NCI-H1436 treated with DMSO at 0.1 percent for 48 hours (cell line): ENCODE measurements around the gene ARHGEF26.

Experiments used
- DNase-seq: peaks from one replicate; lab custom pipeline; 2025; lab: John Stamatoyannopoulos, UW

ARHGEF26 gene

DNA sequence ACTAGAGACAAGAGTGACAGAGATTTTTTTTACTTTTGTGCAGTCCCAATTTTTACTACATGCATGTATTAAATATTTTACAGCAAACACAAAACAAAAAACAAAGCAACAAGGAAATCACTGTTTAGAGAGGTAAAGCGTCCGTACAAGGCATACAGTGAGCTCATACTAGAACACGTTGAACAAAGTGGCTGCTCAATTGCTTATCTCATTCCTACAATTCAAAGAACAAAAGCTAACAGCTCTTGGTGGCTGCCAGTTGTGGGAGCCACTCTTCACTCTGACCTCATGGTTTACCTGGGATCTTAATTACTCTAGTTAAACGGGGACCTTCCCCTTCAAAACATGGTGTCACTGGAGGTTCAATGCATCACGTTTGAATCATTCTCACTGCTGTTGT lies 7.6 kb upstream of the ARHGEF26 start:
- no peak for DNase-seq

DNA sequence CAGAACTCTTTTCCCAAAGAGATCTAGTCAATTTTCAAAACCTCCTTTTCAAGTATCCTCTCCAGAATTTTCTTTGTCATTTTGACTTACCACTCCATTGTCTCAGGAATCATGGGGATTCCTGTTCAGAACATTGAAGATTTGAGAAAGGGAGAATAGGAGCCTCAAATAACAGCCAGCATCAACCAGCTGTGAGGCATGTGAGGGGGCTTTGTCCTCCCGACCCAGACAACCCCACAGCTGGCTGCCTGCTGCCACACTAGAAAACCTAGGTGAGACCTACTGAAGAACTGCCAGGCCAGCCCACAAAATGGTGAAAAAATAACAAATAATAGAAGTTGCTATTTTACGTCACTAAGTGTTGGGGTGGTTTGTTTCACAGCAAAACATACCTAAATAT lies 5.9 kb upstream of the ARHGEF26 start:
- DNase-seq: no peak

DNA sequence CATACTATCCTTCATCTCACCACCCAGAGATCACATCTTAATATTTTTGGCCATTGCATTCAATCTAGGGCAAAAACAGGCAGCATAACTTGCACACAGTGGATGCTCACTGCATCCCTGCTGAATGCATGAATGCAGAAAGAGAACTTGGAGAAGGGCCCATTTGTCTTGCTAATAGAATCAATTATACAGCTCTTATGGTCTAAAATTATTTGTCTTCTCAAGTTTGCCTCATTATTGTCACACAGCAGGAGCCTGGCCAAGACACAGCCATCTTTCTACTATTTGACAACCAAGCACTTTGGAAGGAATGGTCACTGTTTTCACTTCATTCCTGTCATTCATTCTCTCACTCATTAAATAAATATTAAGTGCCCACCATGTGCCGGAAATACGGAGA lies 1.2 kb upstream of the ARHGEF26 start:
- DNase-seq: no peak

DNA sequence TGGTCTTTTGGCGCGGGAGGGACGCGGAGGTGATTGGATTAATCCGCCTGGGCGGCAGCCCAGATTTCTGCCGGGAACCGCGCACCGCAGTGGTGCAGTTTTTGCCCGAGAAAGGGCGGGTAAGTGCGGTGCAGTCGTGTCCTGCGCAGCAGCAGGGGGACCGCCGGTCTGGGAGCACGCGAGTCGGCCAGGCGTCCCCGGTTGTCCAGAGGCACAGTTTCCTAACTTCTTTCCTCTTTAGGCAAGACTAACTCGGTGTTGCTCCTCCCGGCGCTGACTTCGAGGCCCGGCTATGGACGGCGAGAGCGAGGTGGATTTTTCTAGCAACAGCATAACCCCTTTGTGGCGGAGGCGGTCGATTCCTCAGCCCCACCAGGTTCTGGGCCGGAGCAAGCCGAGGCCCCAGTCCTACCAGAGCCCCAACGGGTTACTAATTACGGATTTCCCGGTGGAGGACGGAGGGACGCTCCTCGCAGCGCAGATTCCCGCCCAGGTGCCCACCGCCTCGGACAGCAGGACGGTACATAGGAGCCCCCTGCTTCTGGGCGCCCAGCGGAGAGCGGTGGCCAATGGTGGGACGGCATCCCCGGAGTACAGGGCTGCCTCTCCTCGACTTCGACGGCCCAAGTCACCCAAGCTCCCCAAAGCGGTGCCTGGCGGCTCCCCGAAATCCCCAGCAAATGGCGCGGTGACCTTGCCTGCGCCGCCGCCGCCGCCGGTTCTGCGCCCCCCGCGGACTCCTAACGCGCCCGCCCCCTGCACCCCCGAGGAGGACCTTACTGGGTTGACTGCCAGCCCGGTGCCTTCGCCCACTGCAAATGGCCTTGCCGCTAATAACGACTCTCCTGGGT lies 736 bp downstream of the ARHGEF26 start:
- no peak for DNase-seq

DNA sequence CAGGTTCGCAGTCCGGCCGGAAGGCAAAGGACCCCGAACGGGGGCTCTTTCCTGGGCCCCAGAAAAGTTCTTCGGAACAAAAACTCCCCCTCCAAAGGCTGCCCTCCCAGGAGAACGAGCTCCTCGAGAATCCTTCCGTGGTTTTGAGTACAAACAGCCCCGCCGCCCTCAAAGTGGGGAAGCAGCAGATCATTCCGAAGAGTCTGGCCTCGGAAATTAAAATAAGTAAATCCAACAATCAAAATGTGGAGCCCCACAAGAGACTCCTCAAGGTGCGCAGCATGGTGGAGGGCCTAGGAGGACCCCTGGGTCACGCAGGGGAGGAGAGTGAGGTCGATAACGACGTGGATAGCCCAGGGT lies 1.3 kb downstream of the ARHGEF26 start:
- DNase-seq: no peak

DNA sequence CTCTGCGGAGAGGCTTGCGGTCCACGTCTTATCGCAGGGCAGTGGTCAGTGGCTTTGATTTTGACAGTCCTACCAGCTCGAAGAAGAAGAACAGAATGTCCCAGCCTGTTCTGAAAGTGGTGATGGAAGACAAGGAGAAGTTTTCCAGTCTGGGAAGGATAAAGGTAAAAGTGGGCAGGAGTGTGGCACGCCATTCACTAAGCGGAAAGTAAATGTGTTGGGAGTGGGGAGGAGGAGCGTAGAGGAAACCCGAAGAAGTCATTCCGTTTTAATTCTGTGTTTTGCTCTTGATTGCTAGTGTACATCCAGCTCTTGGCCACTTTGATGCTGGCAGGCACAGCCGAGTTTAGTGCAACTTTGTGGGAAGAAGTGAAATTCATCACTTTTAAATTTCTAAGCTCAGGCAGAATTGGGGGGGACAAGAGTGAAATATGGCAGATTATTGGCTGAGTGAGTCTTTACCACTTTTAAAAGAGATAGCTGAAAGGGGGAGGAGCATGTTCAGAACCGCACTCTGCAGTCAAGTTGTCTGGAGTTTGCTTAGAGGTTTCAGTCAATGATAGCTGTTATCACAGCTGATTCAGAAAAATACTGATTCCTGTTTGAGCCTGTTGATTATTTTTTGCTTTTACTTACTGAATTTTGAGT lies 1.8 kb downstream of the ARHGEF26 start:
- no peak for DNase-seq

DNA sequence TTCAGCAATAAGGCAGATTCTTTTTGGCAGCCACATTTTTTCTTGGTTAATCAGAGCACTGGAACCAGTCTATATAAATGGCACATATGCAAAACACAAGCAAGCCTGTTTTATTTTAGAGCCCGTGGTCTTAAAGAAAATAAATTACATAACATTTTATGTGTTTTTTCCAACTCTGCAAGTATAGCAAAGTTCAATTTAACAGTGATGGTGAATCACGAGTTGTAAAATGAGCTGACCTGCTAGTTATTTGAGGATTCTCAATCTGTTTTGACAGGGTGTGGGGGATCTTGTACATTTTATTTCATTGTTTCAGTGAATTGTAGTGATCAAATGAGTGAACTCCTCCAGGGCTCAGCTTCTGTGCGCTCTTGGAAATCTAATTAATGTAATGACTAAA lies 2.7 kb downstream of the ARHGEF26 start:
- DNase-seq: no peak

DNA sequence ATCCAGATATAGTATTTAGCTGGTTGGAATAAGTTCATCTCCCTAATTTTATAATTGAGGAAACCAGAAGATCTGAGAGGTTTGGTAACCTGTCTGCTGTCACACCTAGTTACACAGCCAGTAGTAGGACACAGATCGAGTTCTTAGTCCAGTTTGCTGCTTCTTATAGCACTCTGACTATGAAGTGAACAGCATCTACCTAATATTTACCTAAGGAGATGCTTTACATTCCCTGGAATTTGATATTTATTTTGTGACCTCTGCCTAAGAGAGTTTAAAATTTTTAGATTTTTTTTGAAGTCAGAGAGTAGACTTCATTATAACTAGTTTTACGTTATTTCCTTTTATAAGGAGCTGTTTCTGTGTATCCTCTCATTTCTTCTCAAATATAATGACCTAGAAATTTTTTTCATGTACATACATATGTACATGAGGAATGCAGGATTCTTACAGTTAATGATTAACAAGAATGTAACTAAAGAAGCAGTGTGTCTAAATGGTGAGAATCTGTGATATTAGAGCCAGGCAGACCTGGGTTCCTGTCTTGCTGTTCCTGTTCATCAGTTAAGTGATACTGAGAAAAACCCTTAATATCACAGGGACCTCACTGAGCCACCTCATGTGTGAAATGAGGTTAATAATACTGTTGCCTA lies 4.3 kb downstream of the ARHGEF26 start:
- DNase-seq: no peak

DNA sequence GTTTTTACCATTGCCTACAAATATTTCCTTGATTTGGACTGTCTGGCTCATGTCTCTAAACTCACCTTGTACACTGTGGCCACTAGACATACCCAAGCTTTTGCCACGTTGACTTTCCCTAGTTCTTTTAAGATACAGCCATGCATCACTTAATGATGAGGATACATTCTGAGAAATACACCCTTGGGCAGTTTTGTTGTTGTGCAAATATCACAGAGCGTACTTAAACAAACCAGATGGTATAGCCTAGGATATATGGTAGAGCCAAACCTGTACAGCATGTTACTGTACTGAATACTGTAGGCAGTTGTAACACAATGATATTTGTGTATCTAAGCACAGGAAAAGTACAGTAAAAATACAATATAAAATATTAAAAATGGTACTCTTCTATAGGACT lies 5.5 kb downstream of the ARHGEF26 start:
- DNase-seq: no peak

DNA sequence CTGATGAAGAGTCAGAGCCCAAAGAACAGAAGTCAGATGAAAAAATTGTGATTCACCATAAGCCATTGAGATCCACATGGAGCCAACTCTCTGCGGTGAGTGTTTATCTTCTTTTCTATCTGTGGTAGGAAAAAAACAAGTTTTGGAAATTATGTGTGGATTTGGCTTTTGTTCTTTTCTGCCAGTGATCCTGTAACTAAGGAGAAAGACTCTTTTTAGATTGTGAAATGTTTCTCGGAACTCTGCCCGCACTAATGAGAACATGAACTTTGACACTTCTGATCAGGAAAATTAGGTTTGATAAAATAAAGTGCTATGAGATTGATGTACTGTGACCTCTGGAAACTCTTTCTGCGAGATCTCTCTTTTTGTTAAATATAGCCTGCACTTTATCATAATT lies 8.4 kb downstream of the ARHGEF26 start:
- DNase-seq: no peak

DNA sequence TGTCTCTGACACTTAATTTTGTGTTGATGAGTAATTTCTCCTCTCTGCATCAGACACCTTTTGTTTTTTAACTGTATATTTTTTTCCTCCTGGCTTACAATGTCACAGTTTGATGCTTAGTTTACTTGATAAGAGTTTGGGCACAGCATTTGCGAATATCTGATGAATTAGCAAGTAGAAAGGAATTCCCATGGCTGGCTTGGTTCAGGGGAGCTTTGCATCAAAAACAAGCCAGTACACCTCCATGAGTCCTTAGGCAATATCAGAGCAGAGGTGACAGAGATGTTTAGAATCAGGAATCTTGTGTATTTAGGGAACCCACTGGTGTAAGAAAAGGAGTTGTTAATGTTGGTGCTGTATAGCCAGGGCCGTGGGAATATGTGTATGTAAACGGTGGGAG lies 9.3 kb downstream of the ARHGEF26 start:
- no peak for DNase-seq

DNA sequence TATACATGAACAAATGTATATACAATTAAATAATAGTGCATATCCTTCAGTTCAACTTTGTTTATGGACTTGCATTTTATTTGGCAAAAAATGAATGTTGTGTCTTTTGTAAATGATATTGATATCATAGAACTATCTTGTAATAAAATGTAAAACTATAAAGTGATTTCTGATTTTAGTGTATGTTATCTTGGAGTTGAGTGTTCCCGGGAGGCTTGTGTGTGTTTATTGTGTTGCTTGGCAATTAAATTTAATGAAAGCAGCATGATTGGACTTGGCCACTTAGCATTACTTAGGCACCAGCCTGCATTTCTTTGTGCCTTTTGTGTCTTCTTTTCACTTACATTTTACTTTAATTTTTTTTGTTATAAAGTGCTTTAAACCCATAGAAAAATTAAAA lies 10.6 kb downstream of the ARHGEF26 start:
- peak; percentile 64 for DNase-seq

DNA sequence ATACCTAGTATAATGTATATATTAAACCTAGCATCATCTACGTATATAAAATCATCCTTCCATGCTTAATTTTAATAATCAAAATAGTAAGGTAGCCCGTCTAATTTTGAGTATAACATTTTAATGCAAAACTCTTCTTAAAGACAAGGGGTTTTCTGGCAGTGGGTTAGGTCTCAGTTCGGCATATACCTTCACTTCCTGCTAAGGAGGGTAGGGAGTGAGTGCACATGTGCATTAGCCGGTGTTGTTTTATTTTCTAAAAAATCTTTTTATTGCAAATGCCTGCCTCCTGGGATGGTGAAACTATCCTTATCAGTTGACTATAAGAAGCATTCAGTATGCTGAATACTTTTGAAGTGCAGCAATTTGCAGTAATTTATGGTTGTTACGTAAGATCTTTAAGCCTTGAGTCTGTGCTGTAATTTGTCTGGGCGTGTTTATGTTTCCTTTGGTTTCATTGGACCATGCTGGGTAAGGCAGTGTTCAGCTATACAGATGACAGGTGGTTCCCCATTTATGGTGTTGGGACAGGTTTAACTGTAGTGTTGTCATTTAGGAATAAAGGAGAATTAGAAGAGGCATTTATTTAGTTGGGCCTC lies 11.7 kb downstream of the ARHGEF26 start:
- peak; percentile 94 for DNase-seq

DNA sequence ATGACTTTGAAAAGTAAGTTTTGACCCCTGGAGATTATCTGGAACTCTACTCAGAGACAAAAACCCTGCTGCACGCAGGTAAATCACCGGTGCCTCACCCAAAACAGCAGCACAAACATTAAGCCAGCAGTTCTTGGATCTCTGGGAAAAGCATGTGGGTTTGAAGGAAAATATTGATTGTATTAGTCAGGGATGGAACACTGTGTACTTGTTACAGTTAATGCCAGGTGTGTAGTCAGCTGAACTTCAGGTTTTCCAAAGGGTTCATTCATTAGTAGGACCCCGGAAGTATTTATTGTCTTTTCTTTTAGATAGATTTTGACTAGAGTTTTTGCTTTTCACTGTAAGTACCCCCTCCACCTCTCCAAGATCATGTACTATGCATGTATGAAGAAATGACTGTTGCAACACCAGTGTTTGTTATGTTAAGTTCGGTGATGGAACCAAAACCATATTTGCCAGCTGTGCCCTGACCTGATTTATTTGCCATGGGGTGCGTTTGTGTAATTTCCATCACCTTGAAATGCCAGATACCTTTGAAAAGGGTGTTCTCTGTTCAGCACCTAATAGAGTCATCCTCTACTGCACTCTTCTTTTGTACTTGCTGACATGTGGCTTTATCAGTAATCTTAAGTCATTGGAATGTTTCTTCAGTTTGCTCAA lies 14.5 kb downstream of the ARHGEF26 start:
- no peak for DNase-seq

DNA sequence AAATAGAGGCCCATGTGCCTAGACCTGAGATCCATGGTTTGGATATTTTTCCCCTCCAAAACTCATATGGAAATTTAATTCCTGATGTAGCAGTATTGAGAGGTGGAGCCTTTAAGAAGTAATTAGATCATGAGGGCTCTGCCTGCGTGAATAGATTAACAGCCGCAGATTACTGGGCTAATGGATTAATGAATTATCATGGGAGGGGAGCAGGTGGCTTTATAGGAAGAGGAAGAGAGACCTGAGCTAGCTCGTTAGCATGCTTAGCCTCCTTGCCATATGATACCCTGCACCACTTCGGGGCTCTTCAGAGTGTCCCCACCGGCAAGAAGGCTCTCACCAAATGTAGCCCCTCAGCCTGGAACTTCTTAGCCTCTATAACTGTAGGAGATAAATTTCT lies 15.8 kb downstream of the ARHGEF26 start:
- peak; percentile 69 for DNase-seq

DNA sequence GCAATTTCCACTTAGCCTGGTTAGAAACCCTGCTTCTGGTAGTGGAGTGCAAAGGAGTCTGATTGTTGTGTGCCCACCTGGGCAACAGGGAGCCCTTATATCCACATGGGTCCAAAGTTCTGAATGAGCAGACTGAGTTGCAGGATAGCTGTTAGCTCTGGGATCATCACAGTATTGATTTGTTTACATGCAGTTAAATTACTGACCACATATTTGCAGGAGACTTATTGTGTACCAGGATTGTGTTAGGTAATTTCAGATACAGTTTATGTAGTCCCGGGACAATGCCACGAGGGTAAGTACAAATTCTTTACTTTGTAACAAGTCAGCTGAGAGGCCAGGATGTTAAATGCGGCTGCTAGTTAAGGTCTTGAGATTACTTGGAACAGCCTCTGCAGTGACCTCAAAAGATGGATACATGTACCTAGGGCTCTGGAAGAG lies 18.8 kb downstream of the ARHGEF26 start:
- no peak for DNase-seq

DNA sequence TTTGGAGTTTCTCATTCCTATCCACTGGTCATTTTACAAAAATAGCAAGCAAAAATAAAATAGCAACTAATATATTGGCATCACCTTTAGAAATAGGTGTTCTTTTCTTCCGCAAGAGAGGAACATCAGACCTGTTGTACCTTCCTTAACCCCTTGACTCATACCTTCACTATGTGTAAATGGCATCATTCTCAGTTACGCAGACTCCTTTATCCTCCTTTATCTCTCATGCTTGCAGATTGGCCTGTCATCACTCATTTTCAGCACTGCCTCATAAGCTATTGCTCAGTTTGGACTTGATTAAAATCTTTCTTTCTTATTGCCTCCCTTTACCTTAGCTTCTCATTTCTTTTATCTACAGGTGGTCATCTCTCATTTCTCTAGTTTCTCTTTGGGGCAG lies 21.4 kb downstream of the ARHGEF26 start:
- DNase-seq: no peak

DNA sequence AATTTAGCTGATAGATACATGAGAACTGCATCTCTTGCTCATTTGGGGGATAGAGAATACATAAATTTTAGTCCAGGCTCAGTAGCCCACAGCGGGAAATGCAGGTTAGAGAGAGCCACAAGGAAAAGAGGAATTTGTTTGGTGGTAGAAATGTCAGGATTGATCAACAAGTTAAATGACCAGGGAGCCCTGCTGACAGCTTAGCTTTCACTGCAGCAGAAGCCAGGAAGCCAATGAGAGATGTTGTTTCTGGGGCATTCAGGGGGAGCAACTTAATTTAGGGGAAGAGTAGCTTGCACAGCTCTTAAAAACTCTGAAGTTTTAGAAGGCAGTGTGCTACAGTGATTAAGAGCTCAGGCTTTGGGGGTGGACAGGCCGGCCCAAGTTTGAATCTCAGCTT lies 22.7 kb downstream of the ARHGEF26 start:
- DNase-seq: no peak

DNA sequence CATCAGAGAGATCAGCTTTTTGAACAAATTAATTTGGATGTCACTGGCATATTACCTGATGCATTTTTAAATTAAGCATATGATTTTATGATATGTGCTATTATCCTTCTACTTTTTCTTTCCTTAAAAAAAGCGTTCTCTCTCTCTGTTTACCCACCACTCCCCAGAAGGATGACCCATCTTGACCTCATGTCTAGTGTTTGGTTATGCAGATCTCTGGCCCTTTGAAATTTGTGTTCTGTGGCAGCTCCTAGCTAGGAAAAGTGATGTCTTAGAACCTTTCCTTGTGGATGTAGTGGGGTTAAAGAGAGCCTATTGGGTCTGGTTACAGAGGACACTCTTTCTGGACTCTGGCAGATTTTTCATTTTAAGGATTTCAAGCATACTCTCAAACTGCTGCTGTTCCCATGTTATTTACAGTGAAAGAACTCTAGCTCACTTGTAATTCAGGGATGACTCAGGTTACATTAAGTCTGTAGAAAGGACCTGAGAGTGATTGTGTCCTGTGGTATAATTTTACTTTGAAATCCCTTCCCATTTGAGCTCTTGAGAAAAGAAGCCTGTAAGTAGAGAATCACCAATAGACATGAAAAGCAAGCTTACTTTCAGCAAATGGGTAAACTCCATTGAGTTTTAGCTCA lies 23.8 kb downstream of the ARHGEF26 start:
- no peak for DNase-seq

DNA sequence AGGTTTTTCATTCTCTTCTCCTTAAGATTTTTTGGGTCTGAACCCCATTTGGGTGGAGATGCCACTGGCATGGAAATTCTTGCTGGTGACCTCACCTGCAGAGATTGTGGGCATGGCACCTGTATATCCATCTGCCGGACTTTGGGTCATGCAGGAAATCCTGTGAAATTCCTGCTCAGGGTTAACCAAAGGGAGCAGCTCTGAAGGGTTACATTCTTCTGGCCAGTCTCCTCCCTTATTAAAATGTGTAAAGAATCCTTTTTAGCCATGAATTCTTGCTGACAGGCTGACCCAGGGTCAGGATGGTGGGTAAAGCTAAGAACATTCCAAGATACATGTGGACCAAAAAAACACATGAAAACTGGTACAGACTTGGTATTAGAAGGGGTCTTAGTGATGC lies 27.4 kb downstream of the ARHGEF26 start:
- no peak for DNase-seq

DNA sequence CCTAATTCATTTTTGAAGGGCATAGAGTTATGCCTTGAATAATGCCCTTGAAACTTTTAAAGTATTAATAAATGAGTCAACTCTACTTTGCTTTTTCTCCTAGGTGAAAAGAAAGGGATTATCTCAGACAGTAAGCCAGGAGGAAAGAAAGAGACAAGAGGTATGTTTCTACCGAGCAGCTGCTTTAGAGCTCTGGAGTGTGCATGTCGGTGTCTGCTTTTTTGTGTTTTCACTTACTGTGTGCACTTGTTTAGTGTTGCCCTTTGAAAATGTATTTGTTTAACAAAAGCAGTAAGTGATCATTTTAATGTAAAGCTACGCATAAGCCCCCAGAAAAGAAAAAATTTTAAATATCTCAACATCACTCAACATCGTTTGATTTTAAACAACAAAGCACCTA lies 28.1 kb downstream of the ARHGEF26 start:
- DNase-seq: no peak

DNA sequence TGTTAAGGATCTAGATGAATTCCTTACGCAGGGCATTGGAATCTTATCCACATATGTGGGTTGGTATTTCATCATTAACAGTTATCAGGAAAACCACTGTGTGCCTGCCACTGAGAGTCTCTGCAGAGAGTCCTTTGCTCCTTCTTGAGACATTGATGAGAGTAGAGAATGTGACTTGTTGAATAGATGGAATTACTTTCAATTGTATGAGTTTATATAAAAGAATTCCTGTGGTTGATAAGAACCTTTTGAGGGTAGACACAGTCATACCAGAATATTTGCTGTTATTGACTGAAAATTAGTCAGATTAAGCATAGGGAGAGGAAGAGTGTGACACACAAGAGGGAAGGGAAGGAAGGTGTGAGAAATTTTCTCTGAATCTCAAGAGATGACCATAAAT lies 30.8 kb downstream of the ARHGEF26 start:
- DNase-seq: no peak
